Measurements from ENCODE around the gene PRDM12.

GRCh38 chr9:130718562-130718961, 54.2 kb downstream of the PRDM12 start:
- TF ChIP-seq RFX5 (IDR thresholded peaks at IDR 0.05; ENCODE audit: low read length) (no peak), CTCF (IDR thresholded peaks at IDR 0.05) (no peak), YY1 (IDR thresholded peaks at IDR 0.05; ENCODE audit: low read depth) (no peak)

All from SK-N-SH (cell line).